NOMO-1 treated with DMSO at 0.1 percent for 48 hours (cell line): Measurements from ENCODE around the gene GLE1.
"Not testable (repeated sequence)": the region's sequence is repeated elsewhere in the genome, so short reads cannot be mapped to it uniquely, and the experiment has no call there.

Experiments
- DNase-seq: peaks from one replicate; lab custom pipeline; 2025; ENCODE audit not compliant: unreplicated experiment; lab: John Stamatoyannopoulos, UW

The GLE1 gene

GRCh38 chr9:128495296-128495695 is 9.2 kb upstream of the GLE1 start:
- DNase-seq, result no peak

GRCh38 chr9:128495804-128496417 is 8.6 kb upstream of the GLE1 start:
- DNase-seq, result no peak

- no peak for DNase-seq
Measured at GRCh38 chr9:128497824-128498610, 6.5 kb upstream of the GLE1 start.

GRCh38 chr9:128498911-128499310 is 5.6 kb upstream of the GLE1 start:
- no peak for DNase-seq

- DNase-seq, result no peak
Measured at GRCh38 chr9:128499920-128500319, 4.6 kb upstream of the GLE1 start.

GRCh38 chr9:128503415-128503825 is 1.1 kb upstream of the GLE1 start:
- not testable (repeated sequence) for DNase-seq

- no peak for DNase-seq
Measured at GRCh38 chr9:128503870-128504269, 649 bp upstream of the GLE1 start.

- DNase-seq, result no peak
Measured at GRCh38 chr9:128505414-128505765, 871 bp downstream of the GLE1 start.

- not testable (repeated sequence) for DNase-seq
Measured at GRCh38 chr9:128505906-128506305, 1.4 kb downstream of the GLE1 start.

GRCh38 chr9:128512820-128513219 is 8.3 kb downstream of the GLE1 start:
- no peak for DNase-seq

GRCh38 chr9:128521956-128522355 is 17.4 kb downstream of the GLE1 start:
- no peak for DNase-seq

GRCh38 chr9:128523199-128523925 is 18.8 kb downstream of the GLE1 start:
- DNase-seq, result no peak

- DNase-seq, result no peak
Measured at GRCh38 chr9:128526720-128527119, 22.2 kb downstream of the GLE1 start.

GRCh38 chr9:128528445-128529160 is 24.1 kb downstream of the GLE1 start:
- DNase-seq, result no peak

GRCh38 chr9:128529191-128529590 is 24.7 kb downstream of the GLE1 start:
- no peak for DNase-seq

- DNase-seq, result no peak
Measured at GRCh38 chr9:128532581-128532980, 28.1 kb downstream of the GLE1 start.

- peak; percentile 10 for DNase-seq
Measured at GRCh38 chr9:128540634-128541360, 36.3 kb downstream of the GLE1 start.

- no peak for DNase-seq
Measured at GRCh38 chr9:128546504-128546903, 42.0 kb downstream of the GLE1 start.

- DNase-seq, result no peak
Measured at GRCh38 chr9:128548876-128549275, 44.4 kb downstream of the GLE1 start.

- no peak for DNase-seq
Measured at GRCh38 chr9:128550226-128550625, 45.7 kb downstream of the GLE1 start.
